GM12878 (cell line): ENCODE results near the gene PCIF1. TPM values are rescaled to one million over a fixed set of nuclear protein-coding genes. Genes with fewer than 3 reads are reported as not detected.

ENCODE experiments used
- ATAC-seq: fragments of 200-7000 bp; cut with Tn5 transposase; 3 replicates; pipeline ENCODE4 v1.9.1; 2020; ENCODE audit warnings: mild to moderate bottlenecking, moderate library complexity
- BruUV-seq: library from RNA; stranded (reverse); fragments of 400-500 nt; replicated peaks from 2 replicates; lab custom pipeline; 2021; lab: Mats Ljungman, UMichigan
- CTCF ChIA-PET: fragments of 300-600 bp; sonication (Branson Sonifier 250); formaldehyde crosslinking; extraction: SDS; loops from one replicate; lab custom pipeline; 2021; ENCODE audit warnings: inconsistent platforms; lab: Yijun Ruan, JAX
- POLR2A ChIA-PET: fragments of 350-600 bp; formaldehyde crosslinking; extraction: SDS; loops from one replicate; lab custom pipeline; 2021; ENCODE audit warnings: inconsistent platforms; lab: Charles Lee
- RAD21 ChIA-PET: fragments of 300-600 bp; sonication (Branson Sonifier 250); formaldehyde crosslinking; loops from one replicate; lab custom pipeline; 2023; ENCODE audit warnings: antibody characterized with exemption; ENCODE audit not compliant: unreplicated experiment; lab: Charles Lee
- SMC1A ChIA-PET: fragments of 300-600 bp; sonication (Branson Sonifier 250); formaldehyde crosslinking; loops from one replicate; lab custom pipeline; 2023; ENCODE audit not compliant: unreplicated experiment, uncharacterized antibody; lab: Charles Lee
- DNase-seq: peaks from one replicate; pipeline ENCODE4 v3.0.0-alpha.2; 2011; ENCODE audit warnings: low read depth, low spot score
- FAIRE-seq: peaks from 3 replicates; lab custom pipeline; 2011; peaks lifted over from hg19 to GRCh38; lab: Jason Lieb, UNC
- H2AFZ ChIP-seq: 2 replicates; pipeline ENCODE4 v1.6.0; 2011; ENCODE audit warnings: low read depth, low read length, control low read depth; ENCODE audit not compliant: control insufficient read depth
- H3K27ac ChIP-seq: 2 replicates; pipeline ENCODE4 v1.5.1; 2011; ENCODE audit warnings: control low read depth; ENCODE audit not compliant: control insufficient read depth, insufficient read depth
- H3K27me3 ChIP-seq, 2 experiments: replicated peaks in 1 of 2; 2 replicates each; pipeline versions ENCODE4 v1.6.0 to v1.6.1; 2011; ENCODE audit warnings: low read length in 1 of 2; ENCODE audit not compliant: control insufficient read depth in 2 of 2, insufficient read depth in 2 of 2
- H3K36me3 ChIP-seq, 2 experiments: 2 replicates each; pipeline ENCODE4 v1.5.1; 2011; ENCODE audit warnings: low read length in 1 of 2; ENCODE audit not compliant: control insufficient read depth in 2 of 2, insufficient read depth in 2 of 2
- H3K4me1 ChIP-seq: 2 replicates; pipeline ENCODE4 v1.6.1; 2011; ENCODE audit warnings: mild to moderate bottlenecking, low read length, moderate library complexity, mixed read lengths; ENCODE audit not compliant: control insufficient read depth, insufficient read depth
- H3K4me2 ChIP-seq: 2 replicates; pipeline ENCODE4 v1.6.0; 2011; ENCODE audit warnings: control low read depth; ENCODE audit not compliant: control insufficient read depth, insufficient read depth
- H3K4me3 ChIP-seq: fragments of 200-600 bp; sonication (generic); 2 replicates; pipeline ENCODE4 v1.5.1; 2016
- H3K79me2 ChIP-seq: 2 replicates; pipeline ENCODE4 v1.6.0; 2011; ENCODE audit warnings: low read length; ENCODE audit not compliant: control insufficient read depth, insufficient read depth
- H3K9ac ChIP-seq: 2 replicates; pipeline ENCODE4 v1.8.0; 2011; ENCODE audit warnings: low read length, control low read depth, mixed read lengths; ENCODE audit not compliant: control insufficient read depth, insufficient read depth
- H3K9me3 ChIP-seq: replicated peaks from 3 replicates; pipeline ENCODE4 v1.5.1; 2011; ENCODE audit warnings: mild to moderate bottlenecking, low read length; ENCODE audit not compliant: control insufficient read depth, insufficient read depth
- H4K20me1 ChIP-seq: 2 replicates; pipeline ENCODE4 v1.6.0; 2011; ENCODE audit not compliant: control insufficient read depth, insufficient read depth
- BCL11A ChIP-seq: IDR thresholded peaks from 2 replicates; pipeline ENCODE4 v1.6.1; 2011; ENCODE audit warnings: low read depth, low read length
- CHD2 ChIP-seq: IDR thresholded peaks from 2 replicates; pipeline ENCODE4 v1.6.1; 2011; ENCODE audit warnings: low read depth, low read length, improper control_type of control experiment, borderline replicate concordance
- CREM ChIP-seq: IDR thresholded peaks from 2 replicates; pipeline ENCODE4 v1.6.1; 2014; ENCODE audit warnings: antibody characterized with exemption, low read depth
- HCFC1 ChIP-seq: fragments of 150-350 bp; IDR thresholded peaks from 2 replicates; pipeline ENCODE4 v1.6.1; 2014; ENCODE audit warnings: low read length
- NR2C1 ChIP-seq: fragments of 450-650 bp; IDR thresholded peaks from 2 replicates; pipeline ENCODE4 v1.6.1; 2017; ENCODE audit warnings: antibody characterized with exemption, mild to moderate bottlenecking, moderate library complexity
- POU2F2 ChIP-seq: IDR thresholded peaks from 3 replicates; pipeline ENCODE4 v1.6.1; 2011; ENCODE audit warnings: low read depth, mild to moderate bottlenecking, low read length, borderline replicate concordance
- SKIL ChIP-seq: fragments of 450-650 bp; IDR thresholded peaks from 2 replicates; pipeline ENCODE4 v1.6.1; 2017; ENCODE audit warnings: mild to moderate bottlenecking, low read depth, inconsistent platforms; ENCODE audit not compliant: poor library complexity, severe bottlenecking
- STAT3 ChIP-seq: IDR thresholded peaks from 2 replicates; pipeline ENCODE4 v1.6.1; 2011; ENCODE audit warnings: low read depth, low read length, improper control_type of control experiment
- ZBTB40 ChIP-seq: fragments of 450-650 bp; IDR thresholded peaks from 2 replicates; pipeline ENCODE4 v1.6.1; 2016; ENCODE audit warnings: mild to moderate bottlenecking, moderate library complexity, borderline replicate concordance
- WGBS: methylation state at CpG from one replicate; pipeline ENCODE4 v1.1.6; 2016; ENCODE audit warnings: low lambda C conversion rate; ENCODE audit not compliant: insufficient replicate concordance, insufficient coverage; ENCODE audit errors: missing lambda C conversion rate; 5-methylcytosine and 5-hydroxymethylcytosine counted together
- in situ Hi-C: fragments of 300-500 bp; cut with MboI; formaldehyde crosslinking; loops from 9 replicates; pipeline ENCODE4 v1.14.3; 2018; ENCODE audit warnings: mixed read lengths
- intact Hi-C: fragments of 100-400 bp; cut with micrococcal nuclease; formaldehyde crosslinking; loops from one replicate; pipeline ENCODE4 v1.14.2; 2022; ENCODE audit not compliant: unreplicated experiment
- polyA plus RNA-seq, 11 experiments: library from polyadenylated mRNA; depleted of rRNA in 4 of 11; unstranded in 6 of 11; stranded (reverse) in 5 of 11; fragments of >200 nt; fragmentation: Nextera tagmentation in 4 of 11; fragmentation: Illumina TruSeq in 1 of 11; extraction: Ambion mirVana in 4 of 11; extraction: Trizol in 1 of 11; gene quantifications; 1 replicate in 1 of 11; 2 replicates in 10 of 11; pipeline versions ENCODE4 v1.2.1 to v1.2.3, GENCODE V29; 2011 to 2016; ENCODE audit warnings: inconsistent platforms in 2 of 11, missing spikeins in 2 of 11, low read depth in 1 of 11
- total RNA-seq, 4 experiments: library from RNA; depleted of rRNA in 3 of 4; stranded (reverse); fragments of >200 nt in 3 of 4; fragmentation: Illumina TruSeq in 1 of 4; extraction: Trizol in 1 of 4; gene quantifications; 2 replicates each; pipeline versions ENCODE4 v1.2.1 to v1.2.3, GENCODE V29; 2013 to 2021

PCIF1 gene
- total and polyA plus RNA-seq, 10 of the 15 experiments (the other 5 are each of a cell fraction or from before 2014, with no cell fraction given), result 8.4 to 32.9 (median 17.6) TPM

- TF ChIP-seq ZBTB40, result no peak
- TF ChIP-seq, all 136 proteins: peak for 1
These were observed 41.5 kb upstream of the PCIF1 start (continued) for GRCh38 chr20:45892828-45893500.

GRCh38 chr20:45893831-45894230 lies 40.7 kb upstream of the PCIF1 start:
- 55% methylated on average over 4 of the region's 4 CpGs for WGBS
- Histone ChIP-seq H3K79me2 (peaks cover 4% of the 10 kb centered on the region), H4K20me1 (no peaks in the 10 kb centered on the region), H3K9me3 (no peaks in the 10 kb centered on the region), H2AFZ (no peak overlapping the region), H3K4me2 (no peak overlapping the region), H3K36me3 (peaks cover 0 to 4% of the 10 kb centered on the region in 2 experiments; a peak in 2 of 4 replicates), H3K9ac (no peak overlapping the region), H3K27me3 (no peaks in the 10 kb centered on the region), H3K4me1 (peaks cover 22% of the 10 kb centered on the region), H3K4me3 (no peak overlapping the region), H3K27ac (no peak overlapping the region)
- no TSS peak for BruUV-seq
- ChIA-PET CTCF (interaction anchor here (0.7 kb wide), 1 partner anchor 9 kb away, joined by 3 read pairs; no protein-coding TSS in a partner anchor), RAD21 (no interaction called here), SMC1A (interaction anchor here (1.2 kb wide), 1 partner anchor 41 kb away, joined by 3 read pairs; no protein-coding TSS in a partner anchor), POLR2A (no interaction called here)
- DNase-seq (no peak), FAIRE-seq (no peak), ATAC-seq (no peak)
- intact Hi-C loops, result loop anchor here (5.0 kb wide), 1 partner anchor 78 kb away; the partner anchor contains the start of gene ZNF335
- in situ Hi-C loops, result no loop called here
- TF ChIP-seq BCL11A (no peak), STAT3 (no peak), CREM (no peak), NR2C1 (no peak), POU2F2 (no peak), HCFC1 (no peak), SKIL (no peak), CHD2 (no peak)
- TF ChIP-seq, all 136 proteins: peak for 0
